GM19397 (cell line): Measurements from ENCODE around the gene GRID1.

Experiments
- ATAC-seq: cut with Tn5 transposase; IDR thresholded peaks from one replicate; pipeline ENCODE4 v1.9.1; 2021; ENCODE audit warnings: mild to moderate bottlenecking, moderate library complexity; ENCODE audit not compliant: unreplicated experiment

Gene GRID1

GRCh38 chr10:86072413-86072812 is 294.2 kb downstream of the GRID1 start:
- ATAC-seq: no peak

- no peak for ATAC-seq
These were observed 294.8 kb downstream of the GRID1 start for GRCh38 chr10:86071758-86072157.

- ATAC-seq: no peak
These were observed 295.4 kb downstream of the GRID1 start for GRCh38 chr10:86071145-86071544.

GRCh38 chr10:86070278-86070677 is 296.3 kb downstream of the GRID1 start:
- ATAC-seq: no peak

GRCh38 chr10:86068231-86069054 is 298.2 kb downstream of the GRID1 start:
- no peak for ATAC-seq

- ATAC-seq: no peak
These were observed 299.1 kb downstream of the GRID1 start for GRCh38 chr10:86067436-86068050.

GRCh38 chr10:86066696-86067095 is 299.9 kb downstream of the GRID1 start:
- no peak for ATAC-seq

GRCh38 chr10:86065711-86066251 is 300.8 kb downstream of the GRID1 start:
- ATAC-seq: no peak

- no peak for ATAC-seq
These were observed 301.5 kb downstream of the GRID1 start for GRCh38 chr10:86064931-86065662.

- ATAC-seq: no peak
These were observed 302.4 kb downstream of the GRID1 start for GRCh38 chr10:86064219-86064618.

GRCh38 chr10:86063341-86063740 is 303.3 kb downstream of the GRID1 start:
- no peak for ATAC-seq

GRCh38 chr10:86062647-86063145 is 303.9 kb downstream of the GRID1 start:
- no peak for ATAC-seq

- ATAC-seq: no peak
These were observed 304.4 kb downstream of the GRID1 start for GRCh38 chr10:86062198-86062550.

GRCh38 chr10:86061278-86062197 is 305.1 kb downstream of the GRID1 start:
- no peak for ATAC-seq

GRCh38 chr10:86060386-86061277 is 306.0 kb downstream of the GRID1 start:
- no peak for ATAC-seq

GRCh38 chr10:86059892-86060291 is 306.7 kb downstream of the GRID1 start:
- ATAC-seq: no peak

GRCh38 chr10:86058964-86059363 is 307.6 kb downstream of the GRID1 start:
- no peak for ATAC-seq

GRCh38 chr10:86057708-86058107 is 308.9 kb downstream of the GRID1 start:
- no peak for ATAC-seq

- no peak for ATAC-seq
These were observed 309.9 kb downstream of the GRID1 start for GRCh38 chr10:86056672-86057071.
